GM21367 (cell line): ENCODE measurements around the gene ARL13A.
"Not testable (repeated sequence)": the region's sequence is repeated elsewhere in the genome, so short reads cannot be mapped to it uniquely, and the experiment has no call there.

Experiments used
- ATAC-seq: cut with Tn5 transposase; IDR thresholded peaks from one replicate; pipeline ENCODE4 v1.9.1; 2021; ENCODE audit not compliant: unreplicated experiment

ARL13A gene

GRCh38 chrX:100984818-100985217, 15.3 kb downstream of the ARL13A start:
- ATAC-seq = no peak

- ATAC-seq = no peak
These were observed 20.6 kb downstream of the ARL13A start for GRCh38 chrX:100990139-100990538.

- ATAC-seq = peak; percentile 88
These were observed 25.1 kb downstream of the ARL13A start for GRCh38 chrX:100994352-100995281.

- no peak for ATAC-seq
These were observed 26.0 kb downstream of the ARL13A start for GRCh38 chrX:100995469-100995868.

GRCh38 chrX:100999451-100999850, 29.9 kb downstream of the ARL13A start:
- no peak for ATAC-seq

- no peak for ATAC-seq
These were observed 39.6 kb downstream of the ARL13A start for GRCh38 chrX:101009090-101009489.

GRCh38 chrX:101012031-101012430, 42.5 kb downstream of the ARL13A start:
- ATAC-seq = not testable (repeated sequence)

GRCh38 chrX:101022020-101022419, 52.5 kb downstream of the ARL13A start:
- no peak for ATAC-seq

GRCh38 chrX:101025126-101025525, 55.6 kb downstream of the ARL13A start:
- no peak for ATAC-seq

GRCh38 chrX:101028562-101028961, 59.1 kb downstream of the ARL13A start:
- no peak for ATAC-seq

GRCh38 chrX:101029665-101030064, 60.2 kb downstream of the ARL13A start:
- no peak for ATAC-seq

GRCh38 chrX:101037231-101037630, 67.7 kb downstream of the ARL13A start:
- no peak for ATAC-seq

- no peak for ATAC-seq
These were observed 70.7 kb downstream of the ARL13A start for GRCh38 chrX:101040197-101040596.
